Dermis microvascular lymphatic vessel endothelial cell (primary cell): Measurements from ENCODE around the gene ANKHD1. TPM values are rescaled to one million over a fixed set of nuclear protein-coding genes. Genes with fewer than 3 reads are reported as not detected.
"Not testable (repeated sequence)": the region's sequence is repeated elsewhere in the genome, so short reads cannot be mapped to it uniquely, and the experiment has no call there.

Experiments used
- DNase-seq, 2 donors: peaks; one replicate each; pipeline versions ENCODE4 v3.0.0 to v3.0.0-alpha.2; 2010; ENCODE audit warnings: low read depth in 2 of 2
- total RNA-seq: library from RNA; depleted of rRNA; stranded (reverse); fragments of >200 nt; gene quantifications from 2 replicates; pipeline ENCODE4 v1.2.1, GENCODE V29; 2014

Gene ANKHD1
- total RNA-seq, 1 donor from 2014 or later, result 44.7 TPM

DNA sequence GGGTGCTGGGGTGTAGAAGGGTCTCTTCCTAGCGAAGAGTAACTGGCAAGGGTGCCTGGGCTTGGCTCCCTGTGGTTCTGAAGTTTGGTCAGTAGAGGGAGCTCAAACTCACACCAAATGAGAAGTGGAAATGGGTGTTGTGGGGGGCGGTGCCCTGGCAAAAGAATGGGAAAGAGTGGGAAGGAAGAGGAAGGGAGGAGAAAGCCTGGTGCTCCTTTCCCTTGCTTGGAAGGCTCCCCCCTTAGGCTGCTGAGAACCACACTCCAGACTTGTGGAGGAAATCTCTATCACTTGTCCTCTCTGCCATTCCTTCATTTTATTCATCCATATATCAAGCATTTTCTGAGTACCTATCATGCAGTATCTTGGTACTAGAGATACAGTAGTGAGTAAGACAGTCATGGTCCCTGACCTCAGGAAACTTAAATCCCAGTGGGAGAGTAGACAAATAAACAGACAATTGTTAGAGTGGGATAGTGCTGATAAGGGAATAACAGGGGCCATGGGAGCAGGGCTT, 28.6 kb upstream of the ANKHD1 start:
- DNase-seq, result peak; percentile 52 to 77

DNA sequence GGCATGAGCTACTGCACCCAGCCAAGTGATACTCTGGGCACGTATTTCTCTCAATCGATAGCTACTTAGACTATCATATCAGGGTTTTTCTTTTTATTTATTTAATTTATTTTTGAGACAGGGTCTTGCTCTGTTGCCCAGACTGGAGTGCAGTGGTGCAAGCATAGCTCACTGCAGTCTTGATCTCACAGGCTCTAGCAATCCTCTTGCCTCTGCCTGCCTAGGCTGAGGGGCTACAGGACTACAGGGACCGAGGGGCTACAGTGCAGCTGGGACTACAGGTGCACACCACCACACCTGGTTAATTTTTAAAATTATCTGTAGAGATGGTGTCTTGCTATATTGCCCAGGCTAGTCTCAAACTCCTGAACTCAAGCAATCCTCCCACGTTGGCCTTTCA, 20.3 kb upstream of the ANKHD1 start:
- DNase-seq, result no peak

DNA sequence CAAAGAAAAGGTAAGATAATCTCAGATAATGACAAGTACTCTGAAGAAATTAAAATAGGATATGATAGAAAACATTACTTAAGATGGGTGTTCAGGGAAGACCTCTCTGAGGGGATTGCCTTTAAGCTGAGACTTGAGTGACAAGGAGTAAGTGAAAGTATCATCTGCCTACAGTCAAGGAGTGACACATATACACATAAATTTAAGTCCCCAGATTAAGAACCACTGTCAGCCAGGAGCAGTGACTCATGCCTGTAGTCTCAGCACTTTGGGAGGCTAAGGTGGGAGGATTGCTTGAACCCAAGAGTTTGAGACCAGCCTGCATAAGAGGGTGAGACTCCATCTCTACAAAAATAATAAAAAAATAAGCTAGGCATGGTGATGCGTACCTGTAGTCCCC, 19.7 kb upstream of the ANKHD1 start:
- no peak for DNase-seq

DNA sequence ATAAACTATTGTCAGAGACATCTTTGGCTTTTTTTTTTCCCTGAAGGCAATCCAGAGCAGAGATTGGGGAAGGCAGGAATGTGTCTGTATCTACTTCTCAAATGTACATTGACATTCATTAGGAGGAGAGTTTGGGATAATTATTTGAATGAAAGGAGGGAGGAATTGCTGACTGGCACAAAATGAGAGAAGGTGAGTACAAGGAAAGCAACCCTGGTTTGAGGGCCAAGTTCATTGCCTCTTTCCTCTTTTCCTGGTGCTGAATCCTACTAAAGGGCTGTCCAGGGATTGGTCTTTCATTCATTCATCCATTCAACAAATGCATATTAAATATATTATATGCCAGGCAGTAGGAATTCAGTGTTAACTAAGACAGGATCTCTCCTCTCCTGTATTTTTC, 18.8 kb upstream of the ANKHD1 start:
- no peak for DNase-seq

DNA sequence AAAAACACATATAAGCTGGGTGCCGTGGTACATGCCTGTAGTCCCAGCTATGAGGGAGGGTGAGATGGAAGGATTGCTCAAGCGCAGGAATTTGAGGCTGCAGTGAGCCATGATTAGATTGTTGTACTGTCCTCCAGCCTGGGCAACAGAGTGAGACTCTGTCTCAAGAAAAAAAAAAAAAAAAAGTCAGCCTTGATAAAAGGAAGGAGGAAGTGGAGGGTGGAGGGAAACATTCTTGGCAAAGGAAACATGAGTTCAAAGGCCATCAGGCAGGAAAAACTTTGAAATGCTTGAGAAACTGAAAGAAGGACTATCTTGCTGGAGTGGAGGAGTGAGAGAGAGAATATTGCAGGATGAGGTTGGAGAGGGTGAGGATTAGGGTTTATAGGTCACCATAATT, 18.3 kb upstream of the ANKHD1 start:
- no peak for DNase-seq

DNA sequence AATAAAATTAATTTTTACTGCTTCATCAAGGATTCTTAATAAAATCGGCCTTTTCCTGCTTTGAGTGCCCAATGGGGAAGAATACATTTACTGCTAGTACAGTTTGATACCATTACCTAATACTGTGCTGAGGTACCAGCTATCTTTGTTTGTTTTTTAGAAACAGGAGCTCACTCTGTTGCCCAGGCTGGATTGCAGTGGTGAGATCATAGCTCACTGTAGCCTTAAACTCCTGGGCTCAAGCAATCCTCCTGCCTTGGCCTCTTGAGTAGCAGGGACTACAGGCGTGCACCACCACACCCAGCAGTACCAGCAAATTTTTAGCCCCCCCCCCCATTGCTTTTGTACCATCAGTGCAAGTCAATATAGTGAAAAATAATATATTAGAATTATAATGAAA, 13.6 kb upstream of the ANKHD1 start:
- DNase-seq, result no peak

DNA sequence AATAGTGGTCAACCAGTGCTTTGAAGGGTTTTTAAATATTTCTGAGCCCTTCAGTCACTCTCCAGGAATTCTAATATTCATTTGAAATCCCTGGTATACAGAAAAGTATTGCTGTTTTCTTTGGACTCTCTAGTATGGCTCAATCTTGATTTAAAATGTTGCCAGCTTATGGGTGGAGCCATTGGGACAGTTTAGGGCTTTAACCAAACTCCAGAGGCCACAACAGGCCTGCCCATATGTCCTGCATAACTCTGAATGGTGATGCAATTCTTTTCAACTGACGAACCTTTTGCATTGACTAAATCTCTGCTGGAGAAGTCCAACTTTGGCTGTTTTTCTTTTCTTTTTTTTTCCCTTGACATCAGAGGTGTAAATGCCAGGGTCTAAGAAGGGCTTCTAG, 10.3 kb upstream of the ANKHD1 start:
- DNase-seq, result no peak

DNA sequence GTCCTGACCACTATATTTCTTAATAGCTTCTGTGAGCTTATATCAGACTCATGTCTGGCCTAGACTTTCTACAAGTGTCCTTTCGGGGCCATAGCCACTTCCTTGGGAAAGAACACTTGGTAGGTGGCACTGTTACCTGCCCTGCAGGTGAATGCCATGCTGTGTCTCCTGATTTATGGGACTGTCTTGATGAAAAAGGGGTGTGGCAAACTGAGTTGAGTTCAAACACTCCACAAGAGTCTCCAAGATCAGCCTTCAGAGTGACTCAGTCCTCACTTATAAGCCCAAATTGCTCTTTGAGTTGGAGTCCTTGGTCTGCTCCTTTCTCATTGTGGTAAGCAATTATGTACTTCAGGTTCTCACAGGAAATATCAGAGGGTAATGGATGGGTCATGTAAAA, 9.9 kb upstream of the ANKHD1 start:
- no peak for DNase-seq

DNA sequence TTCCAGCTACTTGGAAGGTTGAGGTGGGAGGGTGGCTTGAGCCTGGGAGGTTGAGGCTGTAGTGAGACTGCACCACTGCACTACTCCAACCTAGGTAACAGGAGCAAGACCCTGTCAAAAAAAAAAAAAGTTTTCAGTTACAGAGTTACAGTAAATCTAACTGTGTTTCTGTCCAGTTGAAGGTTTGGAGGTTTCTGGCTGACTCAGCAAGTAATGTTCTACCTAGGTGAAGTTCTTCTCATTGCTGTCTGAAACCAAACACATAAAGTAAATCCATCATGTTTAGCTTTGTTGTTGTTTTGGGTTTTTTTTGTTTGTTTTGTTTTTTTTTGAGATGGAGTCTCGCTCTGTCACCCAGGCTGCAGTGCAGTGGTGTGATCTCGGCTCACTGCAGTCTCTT, 7.9 kb upstream of the ANKHD1 start:
- DNase-seq, result no peak

DNA sequence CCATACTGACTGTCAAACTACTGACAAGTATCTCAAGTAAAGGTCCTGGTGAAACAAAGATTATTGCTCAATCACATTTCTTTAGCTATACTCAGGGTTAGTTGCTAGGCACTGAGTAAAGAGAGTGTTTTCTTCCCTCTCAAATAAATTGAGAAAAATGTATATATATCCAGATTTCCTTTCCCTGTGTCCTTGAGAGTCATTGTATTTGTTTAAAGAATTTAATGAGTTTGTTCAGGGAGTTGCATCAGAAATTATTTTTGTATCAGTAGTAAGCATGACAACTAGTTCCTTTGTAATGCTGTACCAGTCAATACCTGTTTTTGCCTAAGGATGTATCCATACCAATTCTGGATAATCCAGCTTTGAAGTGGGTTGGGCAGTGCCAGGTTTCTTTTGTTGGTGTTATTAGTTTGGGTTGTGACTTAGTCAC, 3.2 kb upstream of the ANKHD1 start:
- DNase-seq, result no peak

DNA sequence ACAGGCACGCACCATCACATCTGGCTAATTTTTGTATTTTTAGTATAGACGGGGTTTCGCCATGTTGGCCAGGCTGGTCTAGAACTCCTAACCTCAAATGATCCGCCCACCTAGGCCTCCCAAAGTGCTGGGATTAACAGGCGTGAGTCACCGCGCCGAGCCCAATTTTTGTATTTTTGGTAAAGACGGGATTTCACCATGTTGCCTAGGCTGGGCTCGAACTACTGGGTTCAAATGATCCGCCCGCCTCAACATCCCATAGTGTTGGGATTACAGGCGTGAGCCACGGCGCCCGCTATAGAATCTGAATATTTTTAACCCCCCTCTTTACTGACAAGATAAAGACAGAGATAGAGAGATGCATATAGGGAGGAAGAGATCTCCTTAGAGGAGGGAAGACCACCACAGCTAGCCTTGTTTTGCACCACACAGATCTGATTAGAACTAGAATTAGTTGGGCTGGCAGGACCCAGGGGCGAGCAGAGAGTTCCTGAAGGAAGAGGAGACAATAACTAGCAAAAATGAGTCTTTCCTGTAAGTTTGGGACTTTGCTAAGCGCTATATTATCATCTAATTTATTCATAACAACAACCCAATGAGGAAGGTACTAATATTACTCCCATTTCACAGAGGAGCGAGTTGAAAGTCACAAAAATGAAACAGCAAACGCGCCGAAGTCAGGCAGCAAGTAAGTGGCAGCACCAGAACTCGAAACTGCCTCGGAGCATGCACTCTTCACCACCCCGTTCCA, 1.5 kb upstream of the ANKHD1 start:
- DNase-seq, result no peak

DNA sequence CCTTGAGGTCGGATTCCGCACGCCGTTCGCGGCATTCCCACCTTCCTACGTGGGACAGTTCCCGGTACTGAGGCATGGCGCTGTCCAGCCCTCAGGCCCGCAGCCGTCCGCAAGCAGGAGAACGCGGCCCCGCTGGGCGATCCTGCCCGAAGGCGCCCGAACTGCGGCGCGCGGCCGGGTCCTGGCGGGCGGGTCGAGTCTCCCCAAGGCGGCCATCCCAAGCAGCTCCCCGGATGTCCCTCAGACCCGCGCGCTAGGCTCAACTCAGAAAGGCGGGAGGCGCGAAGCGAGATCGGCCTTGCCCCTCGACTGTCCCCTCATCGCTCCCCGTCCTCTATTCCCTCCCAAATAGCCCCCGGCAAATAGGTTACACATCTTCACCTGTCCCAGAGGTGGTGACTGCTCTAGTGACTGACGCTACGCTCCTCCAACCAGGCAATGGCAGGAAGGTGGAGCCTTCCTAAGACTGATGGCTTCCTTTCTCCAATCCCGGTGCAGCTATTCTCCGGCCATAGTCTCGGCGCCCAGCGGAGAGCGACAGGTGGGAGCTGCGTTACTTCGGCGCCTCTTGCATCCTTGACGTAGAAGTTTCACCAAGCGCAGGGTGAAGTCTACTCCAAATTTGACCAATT, 787 bp upstream of the ANKHD1 start:
- peak; percentile 93 to 97 for DNase-seq

DNA sequence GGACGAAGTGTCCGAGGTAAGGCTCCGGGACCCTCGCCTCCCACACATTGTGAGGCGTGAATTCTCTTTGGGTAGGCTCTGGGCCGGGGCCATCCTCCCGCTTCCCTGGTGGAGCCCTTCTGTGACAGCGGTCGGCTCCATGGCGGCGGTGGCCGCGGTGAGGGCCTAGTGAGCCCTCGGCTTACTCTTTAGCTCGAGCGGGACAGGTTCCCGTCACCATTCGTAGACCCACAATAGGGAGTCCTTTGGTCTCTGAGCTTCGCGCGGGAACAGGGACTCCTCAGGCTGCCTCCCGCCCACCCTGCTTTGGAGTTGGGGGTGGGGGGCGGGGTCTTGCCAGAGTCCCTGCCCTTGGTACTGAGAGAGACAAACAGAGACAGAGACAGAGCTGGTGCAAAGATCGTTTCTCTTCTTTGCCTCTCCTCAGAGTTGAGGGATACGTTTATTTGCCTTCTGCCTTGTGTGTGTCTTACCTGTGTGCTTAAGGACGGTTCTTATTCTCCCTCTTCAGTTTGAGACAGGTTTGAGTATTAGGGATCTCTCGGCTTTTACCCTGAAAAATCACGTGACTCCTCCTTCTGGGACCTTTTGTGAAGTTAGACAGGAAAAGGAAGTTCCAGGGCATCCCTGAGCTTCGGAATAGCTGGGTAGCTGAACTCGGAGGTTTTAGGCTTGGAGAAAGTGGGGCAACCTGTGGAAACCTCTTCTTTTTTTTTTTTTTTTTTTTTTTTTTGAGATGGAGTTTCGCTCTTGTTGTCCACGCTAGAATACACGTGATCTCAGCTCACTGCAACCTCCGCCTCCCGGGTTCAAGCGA, 833 bp downstream of the ANKHD1 start:
- peak; percentile 12 to 68 for DNase-seq

DNA sequence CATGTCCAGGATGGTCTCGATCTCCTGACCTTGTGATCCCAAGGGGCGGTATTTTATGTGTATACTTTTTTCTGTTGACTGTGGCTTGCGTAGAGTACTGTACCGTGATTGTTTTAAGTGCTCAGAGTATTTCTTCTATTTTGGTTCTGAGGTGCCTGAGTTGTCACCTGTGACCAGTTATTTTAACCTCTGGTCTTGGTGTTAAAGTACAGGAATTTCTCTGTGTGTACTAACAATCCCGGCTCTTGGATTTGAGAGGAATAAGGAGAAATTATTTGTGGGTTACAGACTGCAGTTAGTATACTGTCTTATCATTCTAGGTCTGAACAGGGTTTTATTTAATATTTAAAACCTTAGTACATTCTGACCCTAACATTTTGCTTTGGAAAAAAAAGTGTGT, 2.0 kb downstream of the ANKHD1 start:
- no peak for DNase-seq

DNA sequence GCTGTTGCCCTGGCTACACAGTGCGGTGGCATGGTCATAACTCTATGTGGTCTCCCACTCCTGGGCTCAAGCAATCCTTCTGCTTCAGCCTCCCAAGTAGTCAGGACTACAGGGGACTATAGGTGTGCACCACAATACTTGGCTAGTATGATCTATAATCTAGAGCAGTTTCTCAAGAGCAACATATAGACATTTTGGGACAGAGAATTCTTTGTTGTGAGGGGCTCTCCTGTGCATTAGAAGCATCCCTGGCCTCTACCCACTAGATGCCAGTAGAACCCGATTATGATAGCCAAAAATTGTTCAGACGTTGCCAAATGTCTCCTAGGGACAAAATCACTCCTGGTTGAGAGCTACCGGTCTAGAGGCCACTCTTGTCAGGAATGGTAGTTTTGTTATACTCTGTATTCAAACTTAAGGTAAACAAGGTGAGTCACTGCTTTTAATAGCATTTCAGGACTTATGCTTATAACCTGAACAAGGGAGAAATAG, 7.2 kb downstream of the ANKHD1 start:
- DNase-seq, result peak in 1 of 2 donors; percentile 16

DNA sequence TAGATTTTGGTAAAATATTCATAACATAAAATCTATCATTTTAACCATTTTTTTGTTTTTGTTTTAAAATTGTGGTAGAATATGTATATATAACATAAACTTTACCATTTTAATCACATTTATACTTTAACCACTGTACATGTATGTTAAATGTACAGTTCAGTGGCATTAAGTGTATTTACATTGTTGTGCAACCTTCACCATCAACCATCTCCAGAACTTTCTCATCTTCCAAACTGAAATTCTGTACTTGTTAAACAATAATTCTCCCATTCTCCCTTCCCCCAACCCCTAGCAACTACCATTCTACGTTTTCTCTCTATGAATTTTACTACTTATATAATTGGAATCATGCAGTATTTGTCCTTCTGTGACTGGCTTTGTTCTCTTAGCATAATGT, 11.6 kb downstream of the ANKHD1 start:
- no peak for DNase-seq

DNA sequence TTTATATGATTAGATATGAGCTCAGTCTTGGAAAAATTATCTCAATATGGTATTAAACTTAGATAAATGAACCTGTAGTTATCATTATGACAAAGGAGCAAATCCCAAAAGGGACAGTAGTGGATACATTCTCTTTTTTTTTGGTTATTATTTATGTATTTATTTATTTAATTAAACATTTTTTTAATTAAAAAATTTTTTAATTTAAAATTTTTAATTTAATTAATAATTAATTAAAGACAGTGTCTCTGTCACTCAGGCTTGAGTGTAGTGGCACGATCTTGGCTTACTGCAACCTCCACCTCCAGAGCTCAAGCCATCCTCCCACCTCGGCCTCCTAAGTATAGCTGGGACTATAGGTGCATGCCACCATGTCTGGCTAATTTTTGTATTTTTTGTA, 15.6 kb downstream of the ANKHD1 start:
- DNase-seq, result no peak

DNA sequence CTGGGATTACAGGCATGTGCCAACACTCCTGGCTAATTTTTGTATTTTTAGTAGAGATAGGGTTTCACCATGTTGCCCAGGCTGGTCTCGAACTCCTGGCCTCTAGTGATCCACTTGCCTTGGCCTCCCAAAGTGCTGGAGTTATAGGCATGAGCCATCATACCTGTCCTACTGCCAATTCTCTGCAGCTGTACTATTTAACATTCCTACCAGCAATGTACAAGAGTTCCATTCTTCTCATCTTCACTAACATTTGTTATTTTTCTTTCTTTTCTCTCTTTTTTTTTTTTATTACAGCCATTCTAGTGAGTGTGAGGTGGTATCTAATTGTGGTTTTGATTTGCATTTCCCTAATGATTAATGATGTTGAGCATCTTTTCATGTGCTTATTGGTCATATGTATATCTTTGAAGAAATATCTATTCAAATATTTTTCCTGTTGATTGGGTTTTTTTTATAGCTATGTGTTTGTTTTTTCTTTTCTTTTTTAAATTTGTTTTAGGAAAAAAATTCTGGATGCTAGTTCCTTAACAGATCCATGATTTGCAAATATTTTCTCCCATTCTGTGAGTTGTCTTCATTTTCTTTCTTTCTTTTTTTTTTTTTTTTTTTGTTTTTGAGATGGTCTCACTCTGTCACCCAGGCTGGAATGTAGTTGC, 17.4 kb downstream of the ANKHD1 start:
- DNase-seq, result no peak

DNA sequence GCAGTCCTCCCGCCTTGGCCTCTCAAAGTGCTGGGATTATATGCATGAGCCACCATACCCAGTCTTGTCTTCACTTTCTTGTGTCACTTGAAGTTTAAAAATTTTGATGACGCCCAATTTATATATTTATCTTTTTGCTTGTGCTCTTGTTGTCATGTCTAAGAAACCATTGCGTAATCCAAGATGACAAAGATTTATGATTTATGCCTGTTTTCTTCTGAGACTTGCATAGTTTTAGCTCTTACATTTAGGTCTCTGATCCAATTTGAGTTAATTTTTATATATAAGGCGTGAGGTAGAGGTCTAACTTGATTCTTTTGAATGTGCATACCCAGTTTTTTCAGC, 18.6 kb downstream of the ANKHD1 start:
- DNase-seq, result no peak

DNA sequence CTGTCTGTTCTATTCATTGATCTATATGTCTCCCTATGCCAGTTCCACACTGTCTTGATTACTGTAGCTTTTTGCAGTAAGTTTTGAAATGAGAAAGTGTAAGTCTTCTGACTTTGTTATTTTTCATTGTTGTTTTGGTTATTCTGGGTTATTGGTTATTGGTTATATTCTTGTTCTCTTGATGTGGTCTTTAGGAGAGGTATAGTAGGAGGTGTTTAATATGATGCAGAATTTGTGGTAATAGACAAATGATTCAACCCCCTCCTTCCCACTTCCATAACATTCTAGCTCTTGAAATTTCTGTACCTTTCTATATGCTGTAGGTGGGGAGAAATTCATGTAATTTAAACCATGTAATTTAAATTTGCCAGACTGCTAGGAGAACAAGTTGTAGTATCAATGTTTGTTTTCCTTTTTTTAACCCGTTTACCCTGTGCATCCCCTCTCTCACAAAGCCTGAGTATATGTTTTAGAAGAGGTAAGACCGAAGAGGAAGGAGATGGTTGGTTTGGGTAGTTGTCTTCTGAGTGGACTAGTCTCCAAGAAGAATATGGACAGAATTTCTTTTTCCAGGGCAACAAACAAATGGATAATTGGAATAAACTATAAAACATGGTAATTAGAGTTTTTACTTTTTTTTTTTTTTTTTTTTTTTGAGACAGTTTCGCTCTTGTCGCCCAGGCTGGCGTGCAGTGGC, 19.2 kb downstream of the ANKHD1 start:
- DNase-seq, result no peak

DNA sequence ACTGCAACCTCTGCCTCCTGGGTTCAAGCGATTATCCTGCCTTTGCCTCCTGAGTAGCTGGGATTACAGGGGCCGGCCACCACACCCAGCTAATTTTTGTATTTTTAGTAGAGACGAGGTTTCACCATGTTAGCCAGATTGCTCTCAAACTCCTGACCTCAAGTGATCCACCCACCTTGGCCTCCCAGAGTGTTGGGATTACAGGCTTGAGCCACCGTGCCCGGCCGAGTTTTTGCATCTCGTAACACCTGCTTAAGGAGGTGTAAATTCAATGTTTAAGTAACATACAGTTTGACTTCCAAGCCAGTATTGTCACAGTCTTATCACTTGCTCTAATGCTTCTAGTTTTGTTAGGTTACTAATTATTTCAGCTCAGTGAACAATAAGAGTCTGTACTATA, 19.7 kb downstream of the ANKHD1 start:
- DNase-seq, result not testable (repeated sequence)
